Epidermal melanocyte (primary cell): Measurements from ENCODE around the gene PTGER1.
A peak's percentile ranks its signal among the peaks of the same experiment; 100 is the strongest.
"Not testable (repeated sequence)": the region's sequence is repeated elsewhere in the genome, so short reads cannot be mapped to it uniquely, and the experiment has no call there.

Experiments used
- DNase-seq: peaks from one replicate; pipeline ENCODE4 v3.0.0; 2011; ENCODE audit warnings: low spot score; ENCODE audit not compliant: insufficient read length

The PTGER1 gene, protein sequence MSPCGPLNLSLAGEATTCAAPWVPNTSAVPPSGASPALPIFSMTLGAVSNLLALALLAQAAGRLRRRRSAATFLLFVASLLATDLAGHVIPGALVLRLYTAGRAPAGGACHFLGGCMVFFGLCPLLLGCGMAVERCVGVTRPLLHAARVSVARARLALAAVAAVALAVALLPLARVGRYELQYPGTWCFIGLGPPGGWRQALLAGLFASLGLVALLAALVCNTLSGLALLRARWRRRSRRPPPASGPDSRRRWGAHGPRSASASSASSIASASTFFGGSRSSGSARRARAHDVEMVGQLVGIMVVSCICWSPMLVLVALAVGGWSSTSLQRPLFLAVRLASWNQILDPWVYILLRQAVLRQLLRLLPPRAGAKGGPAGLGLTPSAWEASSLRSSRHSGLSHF

DNA sequence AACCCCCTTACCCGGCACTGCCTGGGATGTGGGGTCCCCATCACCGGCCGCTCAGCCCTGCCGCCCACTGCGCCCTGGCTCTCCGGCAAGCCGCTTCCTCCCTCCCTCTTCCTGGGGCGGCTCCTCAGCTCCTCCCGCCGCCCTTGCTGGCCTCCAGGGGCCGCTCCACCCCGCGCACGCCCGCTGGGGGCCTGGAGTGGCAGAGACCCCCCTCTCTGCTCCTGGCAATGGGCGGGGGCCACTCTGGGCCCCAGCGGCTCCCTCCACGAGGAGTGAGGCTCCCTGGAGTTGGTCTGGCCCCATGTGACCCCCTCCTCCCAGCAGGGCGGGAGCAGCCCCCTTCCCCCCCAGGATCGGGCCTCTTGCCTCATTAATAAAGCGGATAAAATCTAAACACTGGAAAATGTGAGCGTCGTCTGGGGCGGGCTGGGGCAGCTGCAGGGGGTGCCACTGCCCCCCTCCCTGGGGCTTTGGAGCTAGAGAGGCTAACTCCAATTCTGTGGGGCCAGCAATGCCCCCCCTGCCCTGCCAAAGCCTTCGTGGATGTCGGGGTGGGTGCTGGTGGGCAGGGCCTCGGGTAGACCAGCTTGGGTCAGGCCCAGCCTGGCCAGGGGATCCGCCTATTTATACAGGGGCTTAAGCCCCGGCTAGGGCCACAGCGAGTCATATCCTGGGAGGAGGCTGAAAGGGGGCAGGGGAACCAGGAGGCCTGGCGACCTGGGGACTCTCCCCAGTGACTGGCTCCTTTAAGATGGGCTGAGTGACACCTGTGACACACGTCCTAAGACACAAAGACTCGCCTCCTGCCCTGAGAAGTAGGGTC is at the start of gene PTGER1:
TSS of gene PTGER1 (minus strand) at position 104 of the 823 bp plus-strand sequence. CDS start 1,034 bp downstream, outside the sequence.
- DNase-seq = peak; percentile 63

DNA sequence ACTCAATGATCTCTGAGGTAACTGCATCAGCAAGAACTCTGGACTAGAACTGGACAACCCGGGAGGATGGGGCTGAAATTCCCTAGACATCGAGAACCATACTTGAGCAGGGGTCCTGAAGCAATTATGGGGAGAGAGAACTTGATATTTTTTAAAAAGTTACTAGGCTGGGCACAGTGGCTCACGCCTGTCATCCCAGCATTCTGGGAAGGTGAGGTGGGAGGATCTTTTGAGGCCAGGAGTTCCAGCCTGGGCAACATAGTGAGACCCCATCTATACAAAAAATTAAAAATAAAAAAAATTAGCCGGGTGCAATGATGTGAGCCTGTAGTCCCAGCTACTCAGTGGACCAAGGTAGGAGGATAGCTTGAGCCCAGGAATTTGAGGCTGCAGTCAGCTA is 45.4 kb upstream of the PTGER1 start:
- DNase-seq = no peak

DNA sequence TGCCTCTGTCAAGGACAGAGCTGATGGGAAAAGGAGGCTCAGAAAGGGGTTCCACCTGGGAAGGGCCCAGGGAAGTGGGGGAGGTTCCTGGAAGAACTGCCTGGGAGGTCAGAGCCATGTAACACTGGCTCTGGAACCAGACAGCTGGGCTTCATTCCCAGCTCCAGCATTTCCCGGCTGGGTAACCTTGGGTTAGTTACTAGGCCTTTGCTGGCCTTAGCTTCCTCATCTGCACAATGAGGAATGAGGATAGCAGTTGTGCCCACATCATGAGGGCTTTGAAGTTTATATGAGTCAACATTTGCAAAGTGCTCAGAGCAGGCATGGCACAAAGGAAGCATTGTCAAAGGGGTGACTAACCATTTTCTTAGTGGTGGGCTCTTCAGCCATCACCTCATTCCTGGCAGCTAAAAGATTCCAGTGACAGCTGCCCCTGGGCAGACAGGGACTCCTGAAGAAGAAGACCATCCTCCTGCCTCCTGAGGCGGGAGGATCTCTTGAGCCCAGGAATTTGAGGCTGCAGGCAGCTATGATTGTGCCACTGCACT is 44.8 kb upstream of the PTGER1 start:
- DNase-seq = peak; percentile 15

DNA sequence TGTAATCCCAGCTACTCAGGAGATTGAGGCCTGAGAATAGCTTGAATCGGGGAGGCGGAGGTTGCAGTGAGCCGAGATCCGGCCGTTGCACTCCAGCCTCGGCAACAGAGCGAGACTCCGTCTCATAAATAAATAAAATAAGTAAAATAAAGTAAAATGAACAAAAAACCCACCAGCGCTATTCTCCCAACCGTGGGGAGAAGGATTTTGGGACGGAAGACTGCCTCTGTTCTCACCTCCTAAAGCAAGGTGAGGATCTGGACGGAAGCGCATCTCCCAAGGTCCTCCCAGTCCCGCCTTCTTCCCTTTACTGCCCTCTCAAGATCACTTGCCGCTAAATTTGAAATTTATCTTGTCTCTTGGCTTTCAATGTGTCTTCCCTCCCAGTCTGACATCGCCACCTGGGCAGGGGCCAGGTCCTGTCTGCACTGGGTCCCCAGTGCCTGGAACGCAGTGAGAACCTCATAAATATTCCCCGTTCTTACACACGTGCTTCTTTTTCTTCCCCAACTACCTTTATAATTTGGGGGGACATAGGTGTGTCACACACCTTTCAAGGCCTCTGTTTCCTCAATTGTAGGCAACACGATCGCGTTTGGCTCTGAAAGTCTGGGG is 44.2 kb upstream of the PTGER1 start:
- DNase-seq = no peak

DNA sequence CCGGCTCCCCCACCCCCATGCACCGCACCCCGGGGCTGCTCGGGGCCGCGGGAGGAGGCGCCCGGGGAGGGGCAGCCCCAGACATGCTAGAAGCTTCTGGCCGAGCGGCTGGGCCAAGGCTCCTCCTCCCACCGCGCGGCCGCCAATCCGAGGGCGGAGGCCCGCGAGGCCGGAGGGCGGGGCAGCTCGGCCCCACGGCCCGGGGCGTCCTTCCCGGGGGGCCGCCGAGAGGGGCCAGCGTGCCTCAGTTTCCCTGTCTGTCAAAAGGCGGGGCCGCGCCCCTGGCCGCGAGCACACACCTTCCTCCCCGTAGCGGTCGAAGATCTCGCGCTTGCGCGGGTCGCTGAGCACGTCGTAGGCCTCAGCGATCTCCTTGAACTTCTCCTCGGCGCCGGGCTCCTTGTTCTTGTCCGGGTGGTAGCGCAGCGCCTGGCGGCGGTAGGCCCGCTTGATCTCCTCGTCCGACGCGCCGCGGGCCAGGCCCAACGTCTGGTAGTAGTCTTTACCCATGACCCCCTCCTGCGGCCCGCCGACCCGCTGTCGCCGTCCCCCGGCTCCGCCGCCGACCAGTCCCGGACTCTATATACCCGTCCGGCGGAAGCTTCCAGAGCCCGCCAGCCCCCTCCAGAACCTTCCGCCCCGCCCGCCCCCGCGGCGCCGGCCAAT is 42.8 kb upstream of the PTGER1 start, which contains the start of gene DNAJB1:
TSS of gene DNAJB1 (minus strand) at position 558 of the 666 bp plus-strand sequence. CDS start at position 510, 48 bp downstream.
- peak; percentile 88 for DNase-seq

DNA sequence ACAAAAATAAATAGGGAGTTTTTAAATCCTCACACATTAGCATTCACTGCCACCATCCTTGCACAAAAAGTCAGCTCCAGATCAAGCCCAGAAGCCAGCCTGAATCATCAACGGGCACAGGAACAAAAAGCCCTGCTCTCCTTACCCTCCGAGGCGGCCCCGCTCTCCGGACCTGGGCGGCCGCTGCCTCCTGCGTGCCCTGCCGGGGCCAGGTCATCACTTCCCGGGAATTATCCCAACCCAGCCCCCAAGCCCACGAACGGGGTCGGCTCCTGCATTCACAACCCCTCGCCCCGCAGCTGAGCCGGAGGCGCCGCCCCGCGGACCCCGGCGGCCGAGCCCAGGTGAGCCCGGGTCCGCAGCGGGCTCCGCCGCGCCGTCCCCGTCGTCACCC is 42.3 kb upstream of the PTGER1 start:
- DNase-seq = peak; percentile 16

DNA sequence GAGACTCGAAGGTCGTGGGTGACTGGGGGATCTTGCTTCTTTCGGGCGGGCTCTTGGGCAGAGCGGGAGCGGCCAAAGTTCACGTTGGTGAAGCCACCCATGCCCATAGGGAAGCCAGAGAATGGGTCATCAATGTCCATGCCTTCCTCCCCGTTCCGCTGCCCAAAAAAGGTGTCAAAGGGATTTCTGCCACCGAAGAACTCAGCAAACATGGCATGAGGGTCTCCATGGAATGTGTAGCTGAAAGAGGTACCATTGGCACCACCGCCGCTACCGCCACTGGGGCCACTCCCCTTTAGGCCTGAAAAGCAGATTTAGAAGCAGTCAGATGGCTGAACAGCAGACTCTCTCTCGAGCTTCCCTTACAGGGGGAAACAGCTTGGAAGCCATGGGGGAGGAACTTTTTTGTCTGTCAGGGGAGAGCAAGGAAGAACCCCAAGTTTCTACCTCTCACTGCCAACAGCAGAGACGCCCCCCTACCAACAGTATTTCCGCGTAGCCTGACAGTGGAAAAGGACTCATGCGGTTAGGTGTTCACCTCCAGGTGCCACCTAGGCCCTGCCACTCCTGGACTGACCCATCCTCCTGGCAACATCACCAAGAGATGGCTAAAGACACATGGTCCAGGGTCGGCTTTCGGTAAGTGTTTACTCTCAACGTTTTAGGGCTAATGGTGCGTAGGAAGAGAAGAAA is 41.7 kb upstream of the PTGER1 start:
- peak; percentile 11 for DNase-seq

DNA sequence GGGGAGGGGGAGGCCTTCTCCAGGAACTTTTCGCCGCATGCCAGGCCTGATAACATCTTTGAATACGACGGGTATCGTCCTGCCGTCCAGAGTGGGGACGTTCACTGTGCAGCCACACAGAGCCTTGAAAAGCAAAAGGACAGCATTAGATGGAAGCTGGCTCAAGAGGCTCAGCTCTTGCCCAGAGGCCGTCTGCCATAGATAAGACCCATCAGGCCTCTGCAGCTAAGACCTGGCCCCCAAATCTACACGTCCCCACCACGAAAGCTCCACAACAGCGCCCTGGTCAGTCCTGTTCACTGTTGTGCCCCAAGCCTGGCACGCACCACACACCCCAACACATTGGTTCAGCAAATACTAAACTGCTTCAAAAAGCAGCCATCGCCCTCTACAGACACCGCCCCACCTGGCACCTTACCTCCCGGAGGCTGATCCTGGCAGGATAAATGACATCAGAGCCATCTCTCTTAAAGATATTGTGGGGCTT is 40.9 kb upstream of the PTGER1 start:
- no peak for DNase-seq

DNA sequence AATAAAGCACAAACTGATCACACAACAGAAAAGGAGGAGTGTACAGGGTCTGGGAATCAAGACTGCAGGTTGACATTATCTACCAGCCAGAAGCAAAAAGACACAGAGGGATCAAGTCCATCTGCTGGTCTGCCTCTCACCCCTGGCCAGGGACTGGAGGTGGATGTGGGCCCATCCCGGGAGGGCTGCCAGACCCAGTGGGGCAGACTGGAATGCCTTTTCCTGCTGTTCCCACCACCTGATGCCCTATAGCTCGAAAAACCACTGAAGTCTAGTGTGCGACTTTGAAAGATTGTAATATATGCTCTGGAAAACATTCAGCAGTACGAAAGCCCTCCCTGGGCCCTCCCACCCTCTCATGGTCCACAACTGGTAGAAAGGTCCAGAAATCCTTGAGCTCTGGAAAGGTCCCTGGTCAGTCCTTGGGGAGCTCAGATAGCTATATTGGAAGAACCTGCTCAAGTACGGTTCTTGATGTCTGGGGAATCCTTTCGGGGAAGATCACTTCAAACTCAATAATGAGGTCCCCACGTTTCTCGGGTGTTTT is 40.4 kb upstream of the PTGER1 start:
- no peak for DNase-seq

DNA sequence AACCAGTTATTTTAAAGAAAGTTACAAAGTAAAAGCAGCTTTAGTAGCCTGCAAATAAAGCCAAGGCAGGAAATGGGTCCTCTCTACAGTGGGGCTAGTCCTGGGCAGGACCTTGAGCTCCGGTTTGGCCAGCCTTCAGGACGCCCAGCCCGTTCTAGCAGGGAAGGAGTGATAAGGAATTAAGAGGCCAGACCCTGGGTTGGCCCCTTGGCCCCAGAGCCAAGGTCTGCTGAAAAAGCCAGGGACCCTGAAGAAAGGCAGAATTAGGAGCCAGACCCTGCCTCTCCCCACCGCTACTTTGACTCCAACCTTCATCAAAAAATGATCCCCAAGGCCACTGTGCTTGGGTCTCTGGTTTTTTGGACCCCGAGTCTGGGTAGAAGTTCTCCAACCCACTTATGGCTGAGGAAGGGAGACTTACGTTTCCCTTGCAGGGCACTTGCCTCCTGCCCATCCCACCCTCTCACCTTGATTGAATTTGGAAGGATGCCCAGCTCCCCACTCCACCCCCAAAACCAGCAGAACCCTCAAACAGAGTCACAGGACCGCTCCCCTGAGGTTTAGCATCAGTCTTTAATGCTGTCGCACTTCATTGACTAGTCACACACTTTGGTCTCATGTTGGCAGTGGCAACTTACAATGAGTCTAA is 39.2 kb upstream of the PTGER1 start:
- no peak for DNase-seq

DNA sequence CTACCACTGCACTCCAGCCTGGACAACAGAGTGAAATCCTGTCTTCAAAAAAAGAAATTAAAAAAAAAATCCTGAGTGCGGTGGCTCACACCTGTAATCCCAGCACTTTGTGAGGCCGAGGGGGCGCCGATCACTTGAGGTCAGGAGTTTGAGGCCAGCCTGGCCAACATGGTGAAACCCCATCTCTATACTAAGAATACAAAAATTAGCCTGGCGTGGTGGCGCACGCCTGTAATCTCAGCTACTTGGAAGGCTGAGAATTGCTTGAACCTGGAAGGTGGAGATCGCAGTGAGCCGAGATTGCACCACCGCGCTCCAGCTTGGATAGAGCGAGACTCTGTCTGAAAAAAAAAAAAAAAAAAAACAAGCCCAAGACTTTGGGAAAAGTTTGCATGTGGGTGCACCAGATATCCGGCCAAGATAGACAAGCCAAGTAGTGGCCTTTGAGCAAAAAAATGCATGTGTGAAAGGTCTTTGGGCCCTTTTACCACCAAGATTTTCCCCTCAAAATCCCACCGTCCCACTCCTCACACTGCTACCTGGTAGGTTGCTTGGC is 37.3 kb upstream of the PTGER1 start:
- DNase-seq = no peak

DNA sequence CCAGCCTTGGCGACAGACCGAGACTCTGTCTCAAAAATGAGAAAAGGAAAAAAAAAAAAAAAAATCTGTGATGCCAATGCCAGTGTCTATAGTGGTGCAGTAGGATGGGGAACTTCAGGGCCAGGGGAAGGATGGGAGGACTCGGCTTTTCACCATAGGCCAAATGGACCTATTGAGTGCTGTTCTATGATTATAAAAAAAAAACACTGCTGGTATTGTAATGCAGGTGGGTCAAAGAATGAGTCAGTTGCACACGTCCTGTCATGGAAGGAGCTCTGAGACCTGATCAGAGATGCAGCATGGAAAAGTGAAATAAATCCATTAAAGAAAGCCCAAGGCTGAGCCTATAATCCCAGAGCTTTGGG is 36.1 kb upstream of the PTGER1 start:
- DNase-seq = no peak

DNA sequence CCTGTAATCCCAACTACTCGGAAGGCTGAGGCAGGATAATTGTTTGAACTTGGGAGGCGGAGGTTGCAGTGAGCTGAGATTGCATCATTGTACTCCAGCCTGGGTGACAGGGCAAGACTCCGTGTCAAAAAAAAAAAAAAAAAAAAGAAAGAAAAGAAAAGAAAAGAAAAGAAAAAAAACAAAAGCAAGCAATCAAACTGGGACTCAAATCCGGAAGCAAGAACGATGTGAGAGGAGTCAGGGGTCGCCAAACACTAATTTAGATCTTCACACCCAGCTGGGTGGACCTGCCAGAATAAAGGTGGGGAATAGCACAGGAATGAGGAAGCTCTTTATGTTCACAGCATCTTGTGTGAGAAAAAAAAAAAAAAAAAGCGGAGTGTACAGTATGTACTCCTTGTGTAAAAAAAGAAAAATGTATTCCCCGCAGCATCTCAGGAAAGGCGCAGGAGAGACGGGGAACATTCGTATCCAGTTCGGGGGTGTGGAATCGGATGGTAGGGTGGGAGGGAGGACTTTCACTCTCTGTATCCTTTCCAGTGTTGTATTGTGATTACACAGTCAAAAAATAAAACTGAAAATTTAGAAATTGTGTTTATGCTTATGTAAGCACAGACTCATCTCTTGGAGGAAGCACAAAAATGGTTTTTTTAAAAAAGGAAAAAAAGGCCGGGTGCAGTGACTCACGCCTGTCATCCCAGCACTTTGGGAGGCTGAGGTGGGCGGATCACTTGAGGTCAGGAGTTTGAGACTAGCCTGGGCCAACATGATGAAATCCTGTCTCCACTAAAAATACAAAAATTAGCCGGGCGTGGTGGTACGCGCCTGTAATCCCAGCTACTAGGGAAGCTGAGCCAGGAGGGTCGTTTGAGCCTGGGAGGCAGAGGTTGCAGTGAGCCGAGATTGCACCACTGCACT is 35.4 kb upstream of the PTGER1 start:
- no peak for DNase-seq

DNA sequence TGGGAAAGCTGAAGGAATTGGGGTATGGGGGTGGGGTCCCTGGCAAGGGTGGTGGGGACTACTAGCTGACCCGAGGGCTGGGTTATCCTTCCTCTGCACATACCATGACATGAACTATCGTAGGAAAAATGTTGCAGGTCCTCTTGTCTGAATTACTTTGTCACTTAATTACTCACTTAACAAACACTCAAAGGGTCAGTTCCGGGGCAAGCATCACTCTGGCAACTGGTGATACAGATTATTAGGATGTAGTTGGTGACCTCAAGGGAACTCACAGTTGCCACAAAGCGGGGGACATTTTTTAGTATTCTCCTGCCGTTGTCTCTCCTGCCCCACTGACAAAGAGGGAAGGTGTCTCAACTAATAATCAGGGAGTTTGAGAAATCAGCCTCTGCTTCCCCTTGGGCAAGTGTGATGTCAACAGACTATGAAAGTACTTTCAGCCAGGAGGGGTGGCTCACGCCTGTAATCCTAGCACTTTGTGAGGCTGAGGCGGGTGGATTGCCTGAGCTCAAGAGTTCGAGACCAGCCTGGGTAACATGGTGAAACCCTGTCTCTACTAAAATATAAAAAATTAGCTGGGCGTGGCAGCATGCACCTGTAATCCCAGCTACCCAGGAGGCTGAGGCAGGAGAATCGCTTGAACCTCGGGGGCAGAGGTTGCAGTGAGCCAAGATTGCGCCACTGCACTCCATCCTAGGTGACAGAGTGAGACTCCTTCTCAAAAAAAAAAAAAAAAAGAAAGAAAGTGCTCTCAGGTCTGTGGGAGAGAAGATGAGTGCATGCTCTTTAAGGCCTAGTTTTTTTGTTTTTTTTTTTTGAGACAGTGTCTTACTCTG is 32.8 kb upstream of the PTGER1 start:
- DNase-seq = no peak

DNA sequence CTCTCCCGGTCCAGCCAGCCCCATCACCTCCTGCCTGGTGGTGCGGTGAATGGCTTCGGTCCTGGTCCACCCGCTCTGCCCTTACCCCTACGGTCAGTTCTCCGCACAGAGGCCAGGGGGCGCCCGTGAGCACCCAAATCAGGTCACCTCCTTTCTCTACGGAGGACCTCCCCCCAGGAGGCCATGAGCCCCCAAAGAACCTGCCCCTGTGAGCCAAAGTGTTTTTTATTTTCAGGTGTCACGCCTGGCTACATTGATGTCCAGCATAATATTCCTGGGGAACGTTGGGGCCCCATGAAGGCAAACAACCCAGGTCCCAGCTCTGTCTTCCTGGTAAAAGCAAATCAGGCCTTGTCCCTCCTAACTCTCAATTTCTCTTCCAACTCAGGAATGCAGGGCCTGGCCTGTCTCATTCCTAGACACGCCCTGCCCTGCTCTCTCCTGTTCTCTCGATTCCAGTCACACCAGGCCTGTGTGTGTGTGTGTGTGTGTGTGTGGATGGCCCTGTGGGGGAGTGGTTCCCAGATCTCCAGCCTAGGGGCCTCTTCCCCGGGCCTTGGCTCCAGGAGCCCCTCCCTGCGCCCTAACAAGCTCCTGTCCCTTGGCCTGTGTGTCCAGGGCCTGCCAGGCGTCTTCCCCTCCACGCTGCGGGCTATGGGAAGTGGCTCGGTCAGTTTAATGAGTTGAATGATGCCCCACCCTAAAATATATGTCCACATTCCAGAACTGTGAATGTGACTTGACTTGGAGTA is 30.5 kb upstream of the PTGER1 start:
- no peak for DNase-seq

DNA sequence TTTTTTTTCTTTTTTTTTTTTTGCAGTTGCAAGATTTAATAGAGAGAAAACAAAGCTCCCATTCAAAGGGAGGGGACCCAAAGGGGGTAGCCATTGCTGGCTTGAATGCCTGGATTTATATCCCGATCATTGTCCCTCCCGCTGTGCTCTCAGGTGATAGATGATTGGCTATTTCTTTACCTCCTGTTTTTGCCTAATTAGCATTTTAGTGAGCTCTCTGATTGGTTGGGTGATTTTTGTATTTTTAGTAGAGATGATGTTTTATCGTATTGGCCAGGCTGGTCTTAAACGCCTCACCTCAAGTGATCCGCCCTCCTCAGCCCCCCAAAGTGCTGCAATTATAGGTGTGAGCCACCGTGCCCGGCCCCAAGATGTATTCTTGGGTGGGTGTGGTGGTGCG is 29.4 kb upstream of the PTGER1 start:
- DNase-seq = not testable (repeated sequence)

DNA sequence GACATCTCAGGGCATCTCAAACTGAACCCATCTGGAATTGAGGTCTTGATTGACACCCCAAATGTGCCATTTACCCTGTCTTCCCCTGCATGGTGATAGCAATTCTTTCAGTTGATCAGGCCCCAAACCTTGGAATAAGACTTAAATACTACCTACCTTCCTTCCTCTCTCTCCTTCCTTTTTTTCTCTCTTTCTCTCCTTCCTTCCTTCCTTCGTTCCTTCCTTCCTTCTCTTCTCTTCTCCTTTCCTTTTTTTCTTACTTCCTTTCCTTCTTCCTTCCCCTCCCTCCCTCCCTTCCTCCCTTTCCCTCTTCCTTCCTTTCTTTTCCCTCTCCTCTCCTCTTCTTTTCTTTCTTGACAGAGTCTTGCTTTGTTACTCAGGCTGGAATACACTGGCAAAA is 28.1 kb upstream of the PTGER1 start:
- no peak for DNase-seq
